HS-5 (cell line): ENCODE measurements around the gene SENP2.
"Not testable (repeated sequence)": the region's sequence is repeated elsewhere in the genome, so short reads cannot be mapped to it uniquely, and the experiment has no call there.

Experiments used
- DNase-seq: peaks from one replicate; pipeline ENCODE4 v3.0.0-alpha.2; 2012; ENCODE audit warnings: low read depth

Gene SENP2

GRCh38 chr3:185585859-185586685, at the start of gene SENP2:
Gene SENP2 (plus strand): TSS chr3:185586295. CDS start chr3:185586414, 119 bp downstream.
- DNase-seq = peak; percentile 97

GRCh38 chr3:185537369-185537970, 48.6 kb upstream of the SENP2 start:
- peak; percentile 89 for DNase-seq

- no peak for DNase-seq
These were observed 46.2 kb upstream of the SENP2 start for GRCh38 chr3:185539934-185540333.

- no peak for DNase-seq
These were observed 45.4 kb upstream of the SENP2 start for GRCh38 chr3:185540695-185541094.

GRCh38 chr3:185549122-185549521, 37.0 kb upstream of the SENP2 start:
- peak; percentile 98 for DNase-seq

- DNase-seq = no peak
These were observed 36.4 kb upstream of the SENP2 start for GRCh38 chr3:185549651-185550111.

GRCh38 chr3:185552358-185552877, 33.7 kb upstream of the SENP2 start, which contains the start of gene LIPH:
Gene LIPH (minus strand): TSS chr3:185552588. CDS start chr3:185552471, 117 bp downstream.
- DNase-seq = no peak

- no peak for DNase-seq
These were observed 31.0 kb upstream of the SENP2 start for GRCh38 chr3:185555101-185555501.

GRCh38 chr3:185555860-185556347, 30.2 kb upstream of the SENP2 start:
- DNase-seq = no peak

- DNase-seq = not testable (repeated sequence)
These were observed 29.5 kb upstream of the SENP2 start for GRCh38 chr3:185556640-185557039.

GRCh38 chr3:185558395-185558794, 27.7 kb upstream of the SENP2 start:
- DNase-seq = no peak

GRCh38 chr3:185559706-185560090, 26.4 kb upstream of the SENP2 start:
- DNase-seq = no peak

GRCh38 chr3:185560676-185561075, 25.4 kb upstream of the SENP2 start:
- no peak for DNase-seq

- no peak for DNase-seq
These were observed 24.6 kb upstream of the SENP2 start for GRCh38 chr3:185561374-185561943.

- DNase-seq = no peak
These were observed 24.1 kb upstream of the SENP2 start for GRCh38 chr3:185561958-185562357.

- no peak for DNase-seq
These were observed 13.9 kb upstream of the SENP2 start for GRCh38 chr3:185572183-185572582.

GRCh38 chr3:185575108-185575869, 10.8 kb upstream of the SENP2 start:
- not testable (repeated sequence) for DNase-seq

- DNase-seq = no peak
These were observed 3.9 kb upstream of the SENP2 start for GRCh38 chr3:185582236-185582635.

- DNase-seq = no peak
These were observed 3.2 kb upstream of the SENP2 start for GRCh38 chr3:185582871-185583270.

- no peak for DNase-seq
These were observed 2.2 kb upstream of the SENP2 start for GRCh38 chr3:185583925-185584324.

GRCh38 chr3:185584686-185585085, 1.4 kb upstream of the SENP2 start:
- no peak for DNase-seq

GRCh38 chr3:185585518-185585858, 607 bp upstream of the SENP2 start:
- no peak for DNase-seq
